Loucy (cell line): Measurements from ENCODE around the gene PCLO.

ENCODE experiments used
- H2AFZ ChIP-seq: fragments of 200-600 bp; sonication (generic); 2 replicates; pipeline ENCODE4 v1.6.0; 2016; ENCODE audit warnings: antibody characterized with exemption, mild to moderate bottlenecking, low read length, moderate library complexity
- H3F3A ChIP-seq: fragments of 200-600 bp; 2 replicates; pipeline ENCODE4 v1.6.0; 2016; ENCODE audit warnings: antibody characterized with exemption, low read depth, mild to moderate bottlenecking
- H3K27me3 ChIP-seq: fragments of 200-600 bp; sonication (generic); 2 replicates; pipeline ENCODE4 v1.6.1; 2014; ENCODE audit warnings: low read length, mild to moderate bottlenecking; ENCODE audit not compliant: insufficient read depth, poor library complexity, severe bottlenecking
- H3K36me3 ChIP-seq: fragments of 200-600 bp; sonication (generic); 2 replicates; pipeline ENCODE4 v1.6.1; 2016; ENCODE audit warnings: low read length; ENCODE audit not compliant: insufficient read depth
- H3K4me1 ChIP-seq: fragments of 200-600 bp; sonication (generic); 2 replicates; pipeline ENCODE4 v1.5.1; 2014; ENCODE audit warnings: low read length, mild to moderate bottlenecking; ENCODE audit not compliant: insufficient read depth, poor library complexity, severe bottlenecking
- H3K4me2 ChIP-seq: fragments of 200-600 bp; sonication (generic); 2 replicates; pipeline ENCODE4 v1.6.0; 2014; ENCODE audit warnings: antibody characterized with exemption, low read length, low read depth, mild to moderate bottlenecking; ENCODE audit not compliant: poor library complexity, severe bottlenecking
- H3K4me3 ChIP-seq: fragments of 200-600 bp; sonication (generic); 2 replicates; pipeline ENCODE4 v1.5.1; 2014; ENCODE audit warnings: low read length, mild to moderate bottlenecking, mixed read lengths; ENCODE audit not compliant: poor library complexity, severe bottlenecking
- H3K79me2 ChIP-seq: fragments of 200-600 bp; sonication (generic); 2 replicates; pipeline ENCODE4 v1.6.1; 2014; ENCODE audit warnings: low read length; ENCODE audit not compliant: insufficient read depth
- H3K9ac ChIP-seq: fragments of 200-600 bp; sonication (generic); 2 replicates; pipeline ENCODE4 v1.6.0; 2014; ENCODE audit warnings: mild to moderate bottlenecking, low read depth, low read length, moderate library complexity; ENCODE audit not compliant: poor library complexity, severe bottlenecking
- H3K9me2 ChIP-seq: fragments of 200-600 bp; sonication (generic); replicated peaks from 2 replicates; pipeline ENCODE4 v1.6.1; 2016; ENCODE audit warnings: low read depth, low read length, mixed read lengths
- H3K9me3 ChIP-seq: fragments of 200-600 bp; sonication (generic); 2 replicates; pipeline ENCODE4 v1.6.1; 2014; ENCODE audit warnings: mild to moderate bottlenecking, antibody characterized with exemption, low read length, low read depth; ENCODE audit not compliant: insufficient read depth
- H4K20me1 ChIP-seq: fragments of 200-600 bp; sonication (generic); 2 replicates; pipeline ENCODE4 v1.6.0; 2014; ENCODE audit warnings: antibody characterized with exemption, low read length, mild to moderate bottlenecking; ENCODE audit not compliant: insufficient read depth, poor library complexity, severe bottlenecking
- EZH2phosphoT487 ChIP-seq: fragments of 200-600 bp; IDR thresholded peaks from 2 replicates; pipeline ENCODE4 v1.6.1; 2018; ENCODE audit warnings: antibody characterized with exemption, mild to moderate bottlenecking, moderate library complexity, borderline replicate concordance
- TF ChIP-seq, protein P1 (sequence below): fragments of 200-600 bp; sonication (generic); conservative IDR thresholded peaks from 2 replicates; pipeline ENCODE4 v1.5.1; 2014; ENCODE audit warnings: mild to moderate bottlenecking, antibody characterized with exemption, low read length

PCLO gene

GRCh38 chr7:83166781-83167180 is 4.1 kb upstream of the PCLO start:
- H3K4me1 ChIP-seq = no peaks in the 10 kb centered on the region
- H3K36me3 ChIP-seq = no peaks in the 10 kb centered on the region
- no peaks in the 10 kb centered on the region for H3K9me3 ChIP-seq
- no peak for TF ChIP-seq EZH2phosphoT487
- TF ChIP-seq, protein P1, sequence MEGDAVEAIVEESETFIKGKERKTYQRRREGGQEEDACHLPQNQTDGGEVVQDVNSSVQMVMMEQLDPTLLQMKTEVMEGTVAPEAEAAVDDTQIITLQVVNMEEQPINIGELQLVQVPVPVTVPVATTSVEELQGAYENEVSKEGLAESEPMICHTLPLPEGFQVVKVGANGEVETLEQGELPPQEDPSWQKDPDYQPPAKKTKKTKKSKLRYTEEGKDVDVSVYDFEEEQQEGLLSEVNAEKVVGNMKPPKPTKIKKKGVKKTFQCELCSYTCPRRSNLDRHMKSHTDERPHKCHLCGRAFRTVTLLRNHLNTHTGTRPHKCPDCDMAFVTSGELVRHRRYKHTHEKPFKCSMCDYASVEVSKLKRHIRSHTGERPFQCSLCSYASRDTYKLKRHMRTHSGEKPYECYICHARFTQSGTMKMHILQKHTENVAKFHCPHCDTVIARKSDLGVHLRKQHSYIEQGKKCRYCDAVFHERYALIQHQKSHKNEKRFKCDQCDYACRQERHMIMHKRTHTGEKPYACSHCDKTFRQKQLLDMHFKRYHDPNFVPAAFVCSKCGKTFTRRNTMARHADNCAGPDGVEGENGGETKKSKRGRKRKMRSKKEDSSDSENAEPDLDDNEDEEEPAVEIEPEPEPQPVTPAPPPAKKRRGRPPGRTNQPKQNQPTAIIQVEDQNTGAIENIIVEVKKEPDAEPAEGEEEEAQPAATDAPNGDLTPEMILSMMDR = no peak
- H3K4me3 ChIP-seq = no peak overlapping the region
- no peaks in the 10 kb centered on the region for H3K27me3 ChIP-seq
- no peaks in the 10 kb centered on the region for H3K9me2 ChIP-seq
- H2AFZ ChIP-seq = no peak overlapping the region
- H3K4me2 ChIP-seq = no peak overlapping the region
- no peaks in the 10 kb centered on the region for H3F3A ChIP-seq
- H3K9ac ChIP-seq = no peak overlapping the region
- no peaks in the 10 kb centered on the region for H4K20me1 ChIP-seq
- H3K79me2 ChIP-seq = no peaks in the 10 kb centered on the region

GRCh38 chr7:83161899-83162401 is 734 bp downstream of the PCLO start:
- Histone ChIP-seq H3K4me3 (no peak overlapping the region), H3K9me3 (no peaks in the 10 kb centered on the region), H3K9me2 (no peaks in the 10 kb centered on the region), H3K9ac (no peak overlapping the region), H3K27me3 (no peaks in the 10 kb centered on the region), H2AFZ (no peak overlapping the region), H3K36me3 (no peaks in the 10 kb centered on the region), H3F3A (no peaks in the 10 kb centered on the region), H3K4me1 (no peaks in the 10 kb centered on the region), H3K4me2 (no peak overlapping the region), H3K79me2 (no peaks in the 10 kb centered on the region), H4K20me1 (no peaks in the 10 kb centered on the region)
- TF ChIP-seq, protein P1 = no peak
- TF ChIP-seq EZH2phosphoT487 = no peak

- Histone ChIP-seq H3K79me2 (no peaks in the 10 kb centered on the region), H3K36me3 (no peaks in the 10 kb centered on the region), H3K27me3 (no peaks in the 10 kb centered on the region), H4K20me1 (no peaks in the 10 kb centered on the region), H3K4me1 (no peaks in the 10 kb centered on the region), H3K4me2 (no peak overlapping the region), H3K9ac (no peak overlapping the region), H3K9me3 (no peaks in the 10 kb centered on the region), H3K4me3 (no peak overlapping the region), H2AFZ (no peak overlapping the region), H3F3A (no peaks in the 10 kb centered on the region), H3K9me2 (no peaks in the 10 kb centered on the region)
- TF ChIP-seq, protein P1 = no peak
- no peak for TF ChIP-seq EZH2phosphoT487
Measured at GRCh38 chr7:83161186-83161585, 1.5 kb downstream of the PCLO start.
